K562 (cell line): ENCODE data around the gene ASIC1. TPM values are rescaled to one million over a fixed set of nuclear protein-coding genes. Genes with fewer than 3 reads are reported as not detected.
A peak's percentile ranks its signal among the peaks of the same experiment; 100 is the strongest.

Experiments
- ARID4B ChIP-seq: sonication (generic); formaldehyde crosslinking; IDR thresholded peaks from 2 replicates; pipeline ENCODE4 v1.8.0; 2022; ENCODE audit warnings: mild to moderate bottlenecking, missing genetic modification reagents
- BCOR ChIP-seq: fragments of 450-650 bp; IDR thresholded peaks from 2 replicates; pipeline ENCODE4 v1.6.1; 2016
- DMBX1 ChIP-seq: fragments of 250-450 bp; sonication (Bioruptor Pico); IDR thresholded peaks from 2 replicates; pipeline ENCODE4 v1.8.0; 2022; ENCODE audit warnings: inconsistent platforms, mild to moderate bottlenecking, moderate library complexity, borderline replicate concordance
- DPF2 ChIP-seq: fragments of 450-650 bp; IDR thresholded peaks from 2 replicates; pipeline ENCODE4 v1.6.1; 2016
- HDGF ChIP-seq: fragments of 450-650 bp; IDR thresholded peaks from 2 replicates; pipeline ENCODE4 v1.6.1; 2016
- JUNB ChIP-seq: fragments of 450-650 bp; formaldehyde crosslinking; conservative IDR thresholded peaks from 2 replicates; pipeline ENCODE4 v1.4.0; 2020; ENCODE audit warnings: mild to moderate bottlenecking
- MAFG ChIP-seq: fragments of 450-650 bp; conservative IDR thresholded peaks from 2 replicates; pipeline ENCODE4 v1.6.1; 2016; ENCODE audit warnings: missing genetic modification characterization, missing compliant biosample characterization
- MCM5 ChIP-seq: fragments of 450-650 bp; IDR thresholded peaks from 2 replicates; pipeline ENCODE4 v1.6.1; 2016; ENCODE audit warnings: low read depth
- MEF2D ChIP-seq: conservative IDR thresholded peaks from 2 replicates; pipeline ENCODE4 v1.6.1; 2016; ENCODE audit warnings: low read depth, missing genetic modification characterization, missing compliant biosample characterization
- RBM17 ChIP-seq: fragments of 200-400 bp; formaldehyde crosslinking; IDR thresholded peaks from 2 replicates; pipeline ENCODE4 v1.6.1; 2017; ENCODE audit warnings: low read depth, mild to moderate bottlenecking, low read length, borderline replicate concordance
- SMAD2 ChIP-seq: fragments of 150-350 bp; IDR thresholded peaks from 2 replicates; pipeline ENCODE4 v1.6.1; 2014; ENCODE audit warnings: low read depth, mild to moderate bottlenecking, low read length
- SMARCA4 ChIP-seq: fragments of 450-650 bp; IDR thresholded peaks from 2 replicates; pipeline ENCODE4 v1.6.1; 2016
- TCF3 ChIP-seq: sonication (generic); formaldehyde crosslinking; IDR thresholded peaks from 2 replicates; pipeline ENCODE4 v1.4.0; 2020; ENCODE audit warnings: mild to moderate bottlenecking, missing genetic modification reagents
- ZBTB33 ChIP-seq: sonication (generic); formaldehyde crosslinking; IDR thresholded peaks from 2 replicates; pipeline ENCODE4 v1.8.1; 2023; ENCODE audit warnings: mild to moderate bottlenecking, missing genetic modification reagents
- ZNF184 ChIP-seq: sonication (generic); formaldehyde crosslinking; IDR thresholded peaks from 2 replicates; pipeline ENCODE4 v1.5.0; 2020; ENCODE audit warnings: missing genetic modification reagents
- polyA plus RNA-seq, 8 experiments: library from polyadenylated mRNA; depleted of rRNA in 4 of 8; stranded (reverse) in 5 of 8; unstranded in 3 of 8; fragments of >200 nt; fragmentation: Nextera tagmentation in 2 of 8; fragmentation: Illumina TruSeq in 1 of 8; extraction: Ambion mirVana in 2 of 8; extraction: Trizol in 1 of 8; gene quantifications; 2 replicates each; pipeline versions ENCODE4 v1.2.1 to v1.2.3, GENCODE V29; 2011 to 2014; ENCODE audit warnings: inconsistent platforms in 1 of 8, missing spikeins in 1 of 8
- total RNA-seq, 7 experiments: library from RNA; depleted of rRNA in 6 of 7; stranded (reverse); fragments of >200 nt in 6 of 7; fragmentation: Illumina TruSeq in 2 of 7; extraction: Trizol in 2 of 7; gene quantifications; 2 replicates each; pipeline versions ENCODE4 v1.2.1 to v1.2.3, GENCODE V29; 2011 to 2021; ENCODE audit warnings: low replicate concordance in 1 of 7
- TF ChIP-seq, protein P1 (sequence below): fragments of 450-650 bp; IDR thresholded peaks from 2 replicates; pipeline ENCODE4 v1.6.1; 2016

The ASIC1 gene
- total and polyA plus RNA-seq, 9 of the 15 experiments (the other 6 are each of a cell fraction or from before 2014, with no cell fraction given) = 0.01 to 1.7 (median 0.45) TPM

GRCh38 chr12:50110127-50110761 is 52.8 kb downstream of the ASIC1 start (continued):
- peak; percentile 47; the same call in 1 of the 2 replicates for TF ChIP-seq ARID4B (CRISPR knock-in tag)
- TF ChIP-seq, protein P1, sequence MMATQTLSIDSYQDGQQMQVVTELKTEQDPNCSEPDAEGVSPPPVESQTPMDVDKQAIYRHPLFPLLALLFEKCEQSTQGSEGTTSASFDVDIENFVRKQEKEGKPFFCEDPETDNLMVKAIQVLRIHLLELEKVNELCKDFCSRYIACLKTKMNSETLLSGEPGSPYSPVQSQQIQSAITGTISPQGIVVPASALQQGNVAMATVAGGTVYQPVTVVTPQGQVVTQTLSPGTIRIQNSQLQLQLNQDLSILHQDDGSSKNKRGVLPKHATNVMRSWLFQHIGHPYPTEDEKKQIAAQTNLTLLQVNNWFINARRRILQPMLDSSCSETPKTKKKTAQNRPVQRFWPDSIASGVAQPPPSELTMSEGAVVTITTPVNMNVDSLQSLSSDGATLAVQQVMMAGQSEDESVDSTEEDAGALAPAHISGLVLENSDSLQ = peak; percentile 67
- no peak for TF ChIP-seq RBM17
- peak; percentile 24; the same call in 1 of the 2 replicates for TF ChIP-seq TCF3 (CRISPR knock-in tag)
- 0 out of 2 replicates have a peak, but pooled peaks have one; percentile 56 for TF ChIP-seq HDGF
- TF ChIP-seq MAFG = 0 out of 2 replicates have a peak, but pooled peaks have one; percentile 35
- no peak for TF ChIP-seq JUNB (CRISPR knock-in tag)
- TF ChIP-seq SMARCA4 = peak; percentile 34; the same call in 1 of the 2 replicates
- TF ChIP-seq ZBTB33 (CRISPR knock-in tag) = no peak
- TF ChIP-seq BCOR = no peak
- no peak for TF ChIP-seq MEF2D (tag)
- TF ChIP-seq MCM5 = no peak
- no peak for TF ChIP-seq ZNF184
- TF ChIP-seq DMBX1 (CRISPR knock-in tag) = no peak
- no peak for TF ChIP-seq SMAD2
- TF ChIP-seq DPF2 = peak; percentile 66
